OCI-LY3 (cell line): ENCODE data around the gene CERS6.

Experiments
- H2AFZ ChIP-seq: fragments of 200-600, 300-600 bp; shearing (Covaris generic); 2 replicates; pipeline ENCODE4 v1.6.0; 2014; ENCODE audit warnings: antibody characterized with exemption, low read depth, low read length
- H3K27ac ChIP-seq: fragments of 200-600, 300-600 bp; sonication (generic); 2 replicates; pipeline ENCODE4 v1.5.1; 2014; ENCODE audit warnings: mild to moderate bottlenecking, low read length, moderate library complexity, mixed read lengths
- H3K27me3 ChIP-seq: fragments of 200-600, 300-600 bp; sonication (generic); 2 replicates; pipeline ENCODE4 v1.6.1; 2014; ENCODE audit warnings: low read depth, low read length, mixed read lengths
- H3K36me3 ChIP-seq: fragments of 200-600, 300-600 bp; sonication (generic); replicated peaks from 2 replicates; pipeline ENCODE3; 2014; ENCODE audit warnings: low read depth, low read length, mixed read lengths
- H3K4me1 ChIP-seq: fragments of 300-600, 200-600 bp; sonication (generic); 2 replicates; pipeline ENCODE4 v1.6.1; 2014; ENCODE audit warnings: low read length, mixed read lengths
- H3K4me2 ChIP-seq: fragments of 200-600, 300-600 bp; sonication (generic); 2 replicates; pipeline ENCODE4 v1.6.1; 2014; ENCODE audit warnings: low read length, mixed read lengths
- H3K4me3 ChIP-seq: fragments of 300-600, 200-600 bp; sonication (generic); 2 replicates; pipeline ENCODE4 v1.5.1; 2014; ENCODE audit warnings: antibody characterized with exemption, mild to moderate bottlenecking, low read length, moderate library complexity
- H3K79me2 ChIP-seq: fragments of 300-600, 200-600 bp; shearing (Covaris generic); 2 replicates; pipeline ENCODE4 v1.6.1; 2014; ENCODE audit warnings: mild to moderate bottlenecking, low read length, mixed read lengths
- H3K9ac ChIP-seq: fragments of 300-600, 200-600 bp; shearing (Covaris generic); 2 replicates; pipeline ENCODE4 v1.6.0; 2014; ENCODE audit warnings: mild to moderate bottlenecking, low read length, moderate library complexity
- H3K9me3 ChIP-seq: fragments of 200-600, 300-600 bp; shearing (Covaris generic); 2 replicates; pipeline ENCODE4 v1.6.1; 2014; ENCODE audit warnings: low read length, mixed read lengths; ENCODE audit not compliant: insufficient read depth
- H4K20me1 ChIP-seq: fragments of 200-600, 300-600 bp; sonication (generic); 2 replicates; pipeline ENCODE4 v1.6.1; 2016; ENCODE audit warnings: low read length, mixed read lengths; ENCODE audit not compliant: insufficient read depth
- EZH2phosphoT487 ChIP-seq: fragments of 200-600 bp; shearing (Covaris generic); IDR thresholded peaks from 2 replicates; pipeline ENCODE4 v1.6.1; 2018; ENCODE audit warnings: antibody characterized with exemption, mixed run types, low read depth
- TF ChIP-seq, protein P1 (sequence below): fragments of 200-600, 300-600 bp; sonication (generic); IDR thresholded peaks from 2 replicates; pipeline ENCODE4 v1.5.1; 2014; ENCODE audit warnings: antibody characterized with exemption, low read length, low read depth

CERS6 gene

DNA sequence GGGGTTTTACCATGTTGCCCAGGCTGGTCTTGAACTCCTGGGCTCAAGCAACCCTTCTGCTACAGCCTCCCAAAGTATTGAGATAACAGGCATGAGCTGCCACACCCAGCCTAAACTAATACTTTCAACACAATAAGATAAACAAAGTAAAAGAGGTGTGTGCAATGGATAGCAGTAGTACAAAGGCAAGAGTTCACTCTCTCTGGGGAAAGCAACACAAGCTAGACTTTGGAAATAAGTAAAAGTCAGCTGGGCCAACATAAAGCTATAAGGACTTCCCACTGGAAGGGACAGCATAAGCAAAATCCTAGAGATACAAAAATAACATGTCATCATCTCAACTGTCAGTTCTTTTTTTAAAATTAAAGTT is 341.2 kb downstream of the CERS6 start:
- Histone ChIP-seq H3K4me1 (no peaks in the 10 kb centered on the region), H3K79me2 (no peaks in the 10 kb centered on the region), H3K9ac (no peak overlapping the region)

GRCh38 chr2:168798076-168798887 is 342.2 kb downstream of the CERS6 start:
- Histone ChIP-seq H3K4me1 (no peaks in the 10 kb centered on the region), H3K4me3 (no peak overlapping the region), H3K79me2 (no peaks in the 10 kb centered on the region), H3K9me3 (no peaks in the 10 kb centered on the region), H3K9ac (no peak overlapping the region), H3K36me3 (no peaks in the 10 kb centered on the region), H2AFZ (no peak overlapping the region), H3K27me3 (no peaks in the 10 kb centered on the region), H3K4me2 (no peak overlapping the region), H4K20me1 (no peaks in the 10 kb centered on the region), H3K27ac (no peak overlapping the region)
- TF ChIP-seq, protein P1, sequence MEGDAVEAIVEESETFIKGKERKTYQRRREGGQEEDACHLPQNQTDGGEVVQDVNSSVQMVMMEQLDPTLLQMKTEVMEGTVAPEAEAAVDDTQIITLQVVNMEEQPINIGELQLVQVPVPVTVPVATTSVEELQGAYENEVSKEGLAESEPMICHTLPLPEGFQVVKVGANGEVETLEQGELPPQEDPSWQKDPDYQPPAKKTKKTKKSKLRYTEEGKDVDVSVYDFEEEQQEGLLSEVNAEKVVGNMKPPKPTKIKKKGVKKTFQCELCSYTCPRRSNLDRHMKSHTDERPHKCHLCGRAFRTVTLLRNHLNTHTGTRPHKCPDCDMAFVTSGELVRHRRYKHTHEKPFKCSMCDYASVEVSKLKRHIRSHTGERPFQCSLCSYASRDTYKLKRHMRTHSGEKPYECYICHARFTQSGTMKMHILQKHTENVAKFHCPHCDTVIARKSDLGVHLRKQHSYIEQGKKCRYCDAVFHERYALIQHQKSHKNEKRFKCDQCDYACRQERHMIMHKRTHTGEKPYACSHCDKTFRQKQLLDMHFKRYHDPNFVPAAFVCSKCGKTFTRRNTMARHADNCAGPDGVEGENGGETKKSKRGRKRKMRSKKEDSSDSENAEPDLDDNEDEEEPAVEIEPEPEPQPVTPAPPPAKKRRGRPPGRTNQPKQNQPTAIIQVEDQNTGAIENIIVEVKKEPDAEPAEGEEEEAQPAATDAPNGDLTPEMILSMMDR, result no peak
- no peak for TF ChIP-seq EZH2phosphoT487

More for the DNA sequence above, 341.2 kb downstream of the CERS6 start:
- H3K4me2 ChIP-seq, result no peak overlapping the region
- H3K9me3 ChIP-seq, result no peaks in the 10 kb centered on the region
- no peaks in the 10 kb centered on the region for H3K27me3 ChIP-seq
- H2AFZ ChIP-seq, result no peak overlapping the region
- TF ChIP-seq, protein P1, result no peak
- no peak for TF ChIP-seq EZH2phosphoT487
- H3K36me3 ChIP-seq, result no peaks in the 10 kb centered on the region
- no peak overlapping the region for H3K4me3 ChIP-seq
- H4K20me1 ChIP-seq, result no peaks in the 10 kb centered on the region
- no peak overlapping the region for H3K27ac ChIP-seq

DNA sequence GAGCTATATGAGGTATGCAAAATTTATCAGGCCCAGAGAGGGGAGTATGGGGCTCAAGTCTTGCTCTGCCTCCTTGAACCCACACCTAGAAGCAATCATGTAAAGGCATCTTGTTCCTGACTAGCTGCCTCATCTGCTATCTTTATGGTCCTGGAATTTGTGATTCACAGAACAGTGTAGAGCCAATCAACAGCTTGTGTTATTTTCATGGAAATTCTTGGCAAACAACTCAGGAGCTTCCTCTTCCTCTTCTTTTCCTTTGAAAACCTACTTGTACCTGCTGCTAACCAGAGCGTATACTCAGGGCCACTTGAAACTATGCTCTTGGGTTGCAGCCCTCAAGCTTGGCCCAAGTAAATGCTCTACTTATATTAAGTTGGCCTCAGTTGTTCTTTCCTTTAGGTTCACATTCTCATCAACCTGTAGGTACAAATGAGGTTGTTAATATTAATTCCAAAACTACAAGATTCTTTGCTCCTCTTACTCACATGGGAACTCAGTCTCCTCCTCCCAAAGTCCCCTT is 342.9 kb downstream of the CERS6 start:
- H3K4me3 ChIP-seq, result no peak overlapping the region
- H3K9me3 ChIP-seq, result no peaks in the 10 kb centered on the region
- TF ChIP-seq EZH2phosphoT487, result no peak
- TF ChIP-seq, protein P1, result no peak
- no peak overlapping the region for H2AFZ ChIP-seq
- no peak overlapping the region for H3K9ac ChIP-seq
- H3K4me2 ChIP-seq, result no peak overlapping the region
- H3K4me1 ChIP-seq, result no peaks in the 10 kb centered on the region
- H3K27ac ChIP-seq, result no peak overlapping the region
- H3K36me3 ChIP-seq, result no peaks in the 10 kb centered on the region
- no peaks in the 10 kb centered on the region for H3K79me2 ChIP-seq
- no peaks in the 10 kb centered on the region for H4K20me1 ChIP-seq
- no peaks in the 10 kb centered on the region for H3K27me3 ChIP-seq

DNA sequence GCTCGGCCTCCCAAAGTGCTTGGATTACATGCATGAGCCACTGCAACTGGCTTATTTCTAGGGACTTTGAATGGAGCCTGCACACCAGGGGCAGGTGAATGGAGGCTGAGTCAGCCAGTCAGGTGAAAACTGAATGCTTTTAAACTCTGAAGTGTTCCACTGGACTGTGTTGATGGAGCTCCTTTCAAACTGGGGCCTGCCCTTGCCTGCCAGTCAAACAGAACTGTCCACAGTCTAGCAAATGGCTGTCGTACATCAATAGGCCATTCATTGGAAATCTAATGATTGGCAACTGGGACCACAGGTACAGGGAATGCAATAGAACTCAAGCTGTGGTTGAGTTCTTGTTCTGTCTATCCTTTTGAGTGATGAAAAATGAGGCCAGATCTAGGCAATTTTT is 345.4 kb downstream of the CERS6 start:
- H3K36me3 ChIP-seq, result no peaks in the 10 kb centered on the region
- H3K4me2 ChIP-seq, result no peak overlapping the region
- TF ChIP-seq EZH2phosphoT487, result no peak
- TF ChIP-seq, protein P1, result no peak
- H2AFZ ChIP-seq, result no peak overlapping the region
- no peaks in the 10 kb centered on the region for H3K9me3 ChIP-seq
- H3K27me3 ChIP-seq, result no peaks in the 10 kb centered on the region
- no peaks in the 10 kb centered on the region for H4K20me1 ChIP-seq
- H3K4me3 ChIP-seq, result no peak overlapping the region
- H3K79me2 ChIP-seq, result no peaks in the 10 kb centered on the region
- H3K9ac ChIP-seq, result no peak overlapping the region
- no peaks in the 10 kb centered on the region for H3K4me1 ChIP-seq
- H3K27ac ChIP-seq, result no peak overlapping the region
